Activated CD4-positive, alpha-beta memory T cell treated with anti-CD3 and anti-CD28 coated beads, Interleukin-2, amount 10 ng/mL, durations not matched to agents 7 days and 5 days (primary cell): ENCODE data around the gene INPP4B. TPM values are rescaled to one million over a fixed set of nuclear protein-coding genes. Genes with fewer than 3 reads are reported as not detected.
"Not testable (repeated sequence)": the region's sequence is repeated elsewhere in the genome, so short reads cannot be mapped to it uniquely, and the experiment has no call there.

Experiments
- CTCF ChIA-PET: fragments of 350-600 bp; sonication (Branson Sonifier 250); formaldehyde crosslinking; loops from one replicate; lab custom pipeline; 2021; ENCODE audit warnings: antibody characterized with exemption, inconsistent platforms; lab: Charles Lee
- POLR2A ChIA-PET: fragments of 350-600 bp; sonication (Branson Sonifier 250); formaldehyde crosslinking; loops from one replicate; lab custom pipeline; 2021; ENCODE audit warnings: antibody characterized with exemption; lab: Charles Lee
- DNase-seq: peaks from one replicate; pipeline ENCODE4 v3.0.0-alpha.2; 2020
- H3K27ac Mint-ChIP-seq: one replicate; pipeline ENCODE4 v1.8.0; 2021; ENCODE audit warnings: mild to moderate bottlenecking, mixed read lengths
- H3K27me3 Mint-ChIP-seq: one replicate; pipeline ENCODE4 v1.8.0; 2021; ENCODE audit warnings: mixed read lengths
- H3K36me3 Mint-ChIP-seq: one replicate; pipeline ENCODE4 v1.8.0; 2021; ENCODE audit warnings: low read depth, mixed read lengths
- H3K4me1 Mint-ChIP-seq: one replicate; pipeline ENCODE4 v1.8.0; 2021; ENCODE audit warnings: mixed read lengths
- H3K4me3 Mint-ChIP-seq: one replicate; pipeline ENCODE4 v1.8.0; 2021; ENCODE audit warnings: mild to moderate bottlenecking, mixed read lengths
- H3K9me3 Mint-ChIP-seq: one replicate; pipeline ENCODE4 v1.8.0; 2021; ENCODE audit warnings: mixed read lengths
- total RNA-seq, 2 experiments: library from RNA; stranded (reverse); gene quantifications; one replicate each; pipeline ENCODE4 v1.2.3, GENCODE V29; 2021

Gene INPP4B
- total RNA-seq, 2 experiments from 2014 or later = 44.6 to 46.9 TPM

GRCh38 chr4:142411993-142412392, 434.1 kb downstream of the INPP4B start:
- H3K27ac Mint-ChIP-seq = no peak overlapping the region
- no peak overlapping the region for H3K4me3 Mint-ChIP-seq
- no peaks in the 10 kb centered on the region for H3K9me3 Mint-ChIP-seq
- ChIA-PET POLR2A (interaction anchor here (1.0 to 1.1 kb wide), 2 partner anchors 9 to 292 kb away, joined by 3 read pairs; no protein-coding TSS in a partner anchor), CTCF (no interaction called here)
- no peak for DNase-seq
- H3K36me3 Mint-ChIP-seq = peaks cover 10% of the 10 kb centered on the region
- peaks cover 56% of the 10 kb centered on the region for H3K4me1 Mint-ChIP-seq
- H3K27me3 Mint-ChIP-seq = no peaks in the 10 kb centered on the region

- Mint-ChIP-seq H3K27me3 (no peaks in the 10 kb centered on the region), H3K4me1 (peaks cover 51% of the 10 kb centered on the region), H3K9me3 (no peaks in the 10 kb centered on the region), H3K27ac (peak overlapping the region; percentile 99), H3K4me3 (no peak overlapping the region), H3K36me3 (peaks cover 2% of the 10 kb centered on the region)
- ChIA-PET CTCF (interaction anchor here (3.5 to 5.3 kb wide), 3 partner anchors 9 to 54 kb away, joined by 15 to 65 read pairs (median 34); no protein-coding TSS in a partner anchor), POLR2A (interaction anchor here (0.6 to 11.1 kb wide), 16 partner anchors 8 to 811 kb away, joined by 3 to 291 read pairs (median 15); no protein-coding TSS in a partner anchor)
- no peak for DNase-seq
Measured at GRCh38 chr4:142408003-142408441, 438.1 kb downstream of the INPP4B start.

- Mint-ChIP-seq H3K27me3 (no peaks in the 10 kb centered on the region), H3K4me1 (peaks cover 54% of the 10 kb centered on the region), H3K4me3 (peak overlapping the region; percentile 86), H3K9me3 (no peaks in the 10 kb centered on the region), H3K36me3 (peaks cover 6% of the 10 kb centered on the region), H3K27ac (peak overlapping the region; percentile 99)
- CTCF ChIA-PET = interaction anchor here (0.7 to 5.3 kb wide), 6 partner anchors 9 to 160 kb away, joined by 3 to 65 read pairs (median 20); no protein-coding TSS in a partner anchor
- no peak for DNase-seq
- POLR2A ChIA-PET = interaction anchor here (0.7 to 11.1 kb wide), 21 partner anchors 8 to 295 kb away, joined by 3 to 291 read pairs (median 10); no protein-coding TSS in a partner anchor
Measured at GRCh38 chr4:142407596-142407995, 438.5 kb downstream of the INPP4B start.

GRCh38 chr4:142406917-142407501, 439.1 kb downstream of the INPP4B start:
- peaks cover 57% of the 10 kb centered on the region for H3K4me1 Mint-ChIP-seq
- ChIA-PET POLR2A (interaction anchor here (0.7 to 11.1 kb wide), 27 partner anchors 7 to 1107 kb away, joined by 3 to 291 read pairs (median 5); partner anchors contain the start of gene SMARCA5), CTCF (interaction anchor here (0.7 to 5.3 kb wide), 11 partner anchors 9 to 440 kb away, joined by 3 to 65 read pairs (median 5); partner anchors contain the start of gene INPP4B)
- DNase-seq = no peak
- H3K36me3 Mint-ChIP-seq = peaks cover 12% of the 10 kb centered on the region
- H3K27me3 Mint-ChIP-seq = no peaks in the 10 kb centered on the region
- no peaks in the 10 kb centered on the region for H3K9me3 Mint-ChIP-seq
- peak overlapping the region; percentile 86 for H3K4me3 Mint-ChIP-seq
- peak overlapping the region; percentile 99 for H3K27ac Mint-ChIP-seq

GRCh38 chr4:142406499-142406835, 439.6 kb downstream of the INPP4B start:
- CTCF ChIA-PET = interaction anchor here (0.6 to 5.3 kb wide), 11 partner anchors 8 to 441 kb away, joined by 3 to 65 read pairs (median 5); partner anchors contain the start of gene INPP4B
- Mint-ChIP-seq H3K27me3 (no peaks in the 10 kb centered on the region), H3K4me1 (peaks cover 57% of the 10 kb centered on the region), H3K9me3 (no peaks in the 10 kb centered on the region), H3K4me3 (peak overlapping the region; percentile 86), H3K36me3 (peaks cover 16% of the 10 kb centered on the region), H3K27ac (peak overlapping the region; percentile 99)
- DNase-seq = no peak
- POLR2A ChIA-PET = interaction anchor here (0.7 to 11.1 kb wide), 25 partner anchors 9 to 1108 kb away, joined by 3 to 291 read pairs (median 6); partner anchors contain the start of gene SMARCA5

GRCh38 chr4:142405695-142406498, 440.2 kb downstream of the INPP4B start:
- Mint-ChIP-seq H3K4me1 (peaks cover 57% of the 10 kb centered on the region), H3K27ac (peak overlapping the region; percentile 99), H3K4me3 (peak overlapping the region; percentile 86), H3K9me3 (no peaks in the 10 kb centered on the region), H3K27me3 (no peaks in the 10 kb centered on the region), H3K36me3 (peaks cover 20% of the 10 kb centered on the region)
- ChIA-PET POLR2A (interaction anchor here (0.7 to 11.1 kb wide), 27 partner anchors 9 to 1108 kb away, joined by 3 to 291 read pairs (median 5); partner anchors contain the start of gene SMARCA5), CTCF (interaction anchor here (0.6 to 5.3 kb wide), 10 partner anchors 8 to 441 kb away, joined by 3 to 65 read pairs (median 6); partner anchors contain the start of gene INPP4B)
- DNase-seq = no peak

GRCh38 chr4:142405021-142405694, 440.9 kb downstream of the INPP4B start:
- H3K4me1 Mint-ChIP-seq = peaks cover 59% of the 10 kb centered on the region
- H3K27ac Mint-ChIP-seq = peak overlapping the region; percentile 99
- POLR2A ChIA-PET = interaction anchor here (0.6 to 11.1 kb wide), 18 partner anchors 8 to 297 kb away, joined by 3 to 291 read pairs (median 18); no protein-coding TSS in a partner anchor
- no peaks in the 10 kb centered on the region for H3K27me3 Mint-ChIP-seq
- peaks cover 26% of the 10 kb centered on the region for H3K36me3 Mint-ChIP-seq
- peak; percentile 71 for DNase-seq
- CTCF ChIA-PET = interaction anchor here (0.8 to 5.3 kb wide), 6 partner anchors 9 to 163 kb away, joined by 3 to 65 read pairs (median 16); no protein-coding TSS in a partner anchor
- no peaks in the 10 kb centered on the region for H3K9me3 Mint-ChIP-seq
- H3K4me3 Mint-ChIP-seq = peak overlapping the region; percentile 86

GRCh38 chr4:142404191-142404611, 441.9 kb downstream of the INPP4B start:
- Mint-ChIP-seq H3K36me3 (peaks cover 30% of the 10 kb centered on the region), H3K4me3 (peak overlapping the region; percentile 86), H3K27me3 (no peaks in the 10 kb centered on the region), H3K27ac (peak overlapping the region; percentile 99), H3K4me1 (peaks cover 62% of the 10 kb centered on the region), H3K9me3 (no peaks in the 10 kb centered on the region)
- ChIA-PET CTCF (interaction anchor here (0.9 to 5.3 kb wide), 2 partner anchors 45 to 50 kb away, joined by 5 to 65 read pairs; no protein-coding TSS in a partner anchor), POLR2A (interaction anchor here (1.0 to 11.1 kb wide), 13 partner anchors 12 to 300 kb away, joined by 3 to 291 read pairs (median 7); no protein-coding TSS in a partner anchor)
- DNase-seq = peak; percentile 54

GRCh38 chr4:142402900-142403299, 443.2 kb downstream of the INPP4B start:
- CTCF ChIA-PET = interaction anchor here (1.0 to 5.3 kb wide), 5 partner anchors 14 to 165 kb away, joined by 3 to 65 read pairs (median 6); no protein-coding TSS in a partner anchor
- POLR2A ChIA-PET = interaction anchor here (0.9 to 11.1 kb wide), 12 partner anchors 8 to 165 kb away, joined by 3 to 291 read pairs (median 8); no protein-coding TSS in a partner anchor
- no peaks in the 10 kb centered on the region for H3K27me3 Mint-ChIP-seq
- peak overlapping the region; percentile 87 for H3K4me3 Mint-ChIP-seq
- DNase-seq = no peak
- H3K36me3 Mint-ChIP-seq = peaks cover 33% of the 10 kb centered on the region
- H3K9me3 Mint-ChIP-seq = no peaks in the 10 kb centered on the region
- H3K27ac Mint-ChIP-seq = peak overlapping the region; percentile 89
- H3K4me1 Mint-ChIP-seq = peaks cover 60% of the 10 kb centered on the region

GRCh38 chr4:142402156-142402555, 443.9 kb downstream of the INPP4B start:
- no peaks in the 10 kb centered on the region for H3K27me3 Mint-ChIP-seq
- no peaks in the 10 kb centered on the region for H3K9me3 Mint-ChIP-seq
- DNase-seq = no peak
- H3K36me3 Mint-ChIP-seq = peaks cover 37% of the 10 kb centered on the region
- H3K27ac Mint-ChIP-seq = peak overlapping the region; percentile 89
- peaks cover 57% of the 10 kb centered on the region for H3K4me1 Mint-ChIP-seq
- POLR2A ChIA-PET = interaction anchor here (1.2 to 11.1 kb wide), 7 partner anchors 11 to 166 kb away, joined by 4 to 291 read pairs (median 20); no protein-coding TSS in a partner anchor
- H3K4me3 Mint-ChIP-seq = peak overlapping the region; percentile 87
- CTCF ChIA-PET = interaction anchor here (1.0 to 2.0 kb wide), 4 partner anchors 9 to 165 kb away, joined by 3 to 8 read pairs (median 4); no protein-coding TSS in a partner anchor

GRCh38 chr4:142397364-142397991, 448.6 kb downstream of the INPP4B start:
- not testable (repeated sequence) for H3K9me3 Mint-ChIP-seq, H3K27me3 Mint-ChIP-seq, DNase-seq
- CTCF ChIA-PET = interaction anchor here (0.7 to 3.4 kb wide), 3 partner anchors 10 to 170 kb away, joined by 3 to 15 read pairs (median 3); no protein-coding TSS in a partner anchor
- POLR2A ChIA-PET = interaction anchor here (1.0 to 6.1 kb wide), 9 partner anchors 9 to 170 kb away, joined by 4 to 41 read pairs (median 6); no protein-coding TSS in a partner anchor
- Mint-ChIP-seq H3K36me3 (peaks cover 73% of the 10 kb centered on the region), H3K4me1 (peaks cover 76% of the 10 kb centered on the region), H3K27ac (peak overlapping the region; percentile 70), H3K4me3 (peak overlapping the region; percentile 69)
